Stimulated activated CD4-positive, alpha-beta T cell treated with anti-CD3 and anti-CD28 coated beads, Interleukin-12 subunit alpha, Interleukin-12 subunit beta, amount 100 ng/mL, for 4 hours (primary cell): ENCODE measurements around the gene EOLA2.
"Not testable (repeated sequence)": the region's sequence is repeated elsewhere in the genome, so short reads cannot be mapped to it uniquely, and the experiment has no call there.

Experiments
- DNase-seq: peaks from one replicate; pipeline ENCODE4 v3.0.0-alpha.2; 2020

Gene EOLA2

GRCh38 chrX:149938427-149938880 is at the start of gene EOLA2:
EOLA2 (minus strand) TSS chrX:149938491; CDS start chrX:149933874, 4,617 bp downstream.
- peak; percentile 84 for DNase-seq

GRCh38 chrX:149987613-149988012 is 49.3 kb upstream of the EOLA2 start:
- no peak for DNase-seq

DNA sequence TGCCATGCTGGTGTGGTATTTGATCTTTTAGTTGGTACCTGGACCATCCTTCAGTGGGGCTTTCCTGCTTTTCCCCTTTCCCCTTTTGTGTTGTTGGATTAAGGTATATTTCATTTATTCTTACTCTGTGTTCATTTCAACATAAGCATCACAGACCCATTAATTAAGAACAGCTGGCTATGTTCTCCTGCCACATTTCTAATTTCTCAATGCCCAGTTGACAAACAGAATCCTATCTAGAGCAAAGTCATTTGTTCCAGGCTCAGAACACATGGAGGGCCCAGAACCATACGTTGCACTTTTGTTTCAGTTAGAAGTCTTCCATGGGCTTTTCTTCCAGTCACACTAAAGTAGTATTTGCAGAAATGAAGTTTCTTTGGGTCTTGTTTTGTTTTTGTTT is 46.1 kb upstream of the EOLA2 start:
- DNase-seq = no peak

DNA sequence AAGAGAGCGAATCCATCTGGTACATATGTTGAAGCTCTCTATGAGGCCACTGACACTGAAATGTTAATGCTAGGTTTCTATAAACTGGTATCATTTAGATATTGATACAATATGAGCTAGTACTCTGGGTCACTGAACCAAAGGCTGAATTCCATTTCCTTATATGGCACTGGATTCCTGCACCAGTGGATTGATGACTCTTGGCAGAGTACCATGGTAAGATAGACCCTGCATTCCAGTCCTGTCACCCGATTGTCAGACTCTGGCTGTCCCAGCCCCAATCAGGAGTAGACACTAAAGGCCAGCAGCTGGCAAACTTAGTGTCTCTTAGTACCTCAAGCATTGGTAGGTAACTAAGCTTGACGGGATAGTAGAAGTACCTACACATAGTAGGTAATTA is 44.0 kb upstream of the EOLA2 start:
- no peak for DNase-seq

- DNase-seq = no peak
Observed at GRCh38 chrX:149979126-149979644, 40.9 kb upstream of the EOLA2 start.

DNA sequence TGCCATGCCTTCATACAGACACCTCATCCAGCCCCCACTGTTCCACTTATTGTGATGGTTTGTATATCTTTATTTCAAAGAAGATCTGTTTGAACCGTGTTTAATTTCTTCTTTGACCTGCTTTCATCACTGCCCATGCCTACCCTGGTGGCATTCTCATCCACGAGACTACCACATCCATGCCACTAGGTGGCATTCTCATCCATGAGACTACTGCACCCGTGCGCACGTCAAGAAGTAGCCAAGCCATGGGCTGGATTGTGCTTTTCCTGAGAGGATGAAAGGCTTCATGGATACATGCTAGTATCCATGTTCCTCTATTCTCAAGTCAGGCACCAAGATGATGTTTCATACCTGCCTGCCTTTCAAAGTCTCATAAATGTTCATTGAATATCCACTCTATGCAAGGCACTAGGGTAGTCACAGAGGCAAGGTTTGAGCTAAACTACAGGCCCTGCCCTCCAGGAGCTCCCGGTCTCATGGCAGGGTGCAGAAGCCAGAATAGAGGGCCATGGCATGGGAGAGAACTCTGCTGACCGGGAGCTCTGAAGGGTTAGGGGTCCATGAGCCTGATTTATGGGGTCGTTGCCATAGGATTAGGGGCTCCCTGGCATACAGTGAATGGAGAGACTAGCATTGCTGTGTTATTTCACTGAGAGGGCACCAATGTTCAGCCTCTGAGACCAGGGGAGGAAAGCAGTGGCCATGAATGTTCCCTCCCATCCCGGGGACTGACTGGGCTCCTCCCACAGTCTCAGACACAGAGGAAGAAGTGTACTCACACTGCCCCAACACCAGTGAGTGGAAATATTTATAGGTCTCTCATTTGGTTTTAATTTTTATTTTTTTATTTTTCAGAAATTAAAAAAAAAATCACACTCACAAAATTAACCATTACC is 24.8 kb upstream of the EOLA2 start:
- DNase-seq = peak; percentile 6

DNA sequence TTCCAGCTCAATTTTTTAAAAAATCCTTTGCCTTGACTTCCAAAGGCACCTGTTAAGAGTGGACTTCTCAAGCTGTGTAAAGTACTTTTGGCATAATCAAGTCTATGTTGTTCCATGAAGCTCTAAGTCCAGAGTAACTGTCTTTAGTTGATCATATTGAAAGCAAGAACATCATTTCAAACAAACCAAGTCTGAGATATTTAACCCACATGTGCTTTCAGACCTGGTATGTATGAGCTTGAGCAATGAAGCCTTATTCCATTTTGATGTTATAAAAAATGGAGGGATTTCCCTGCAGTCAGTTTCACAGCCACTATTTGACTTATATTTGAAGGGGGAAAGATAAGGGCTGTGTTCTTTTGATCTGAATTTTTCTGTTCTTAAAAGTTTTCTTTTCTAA is 23.7 kb upstream of the EOLA2 start:
- no peak for DNase-seq

- no peak for DNase-seq
Observed at GRCh38 chrX:149961572-149961971, 23.3 kb upstream of the EOLA2 start.

DNA sequence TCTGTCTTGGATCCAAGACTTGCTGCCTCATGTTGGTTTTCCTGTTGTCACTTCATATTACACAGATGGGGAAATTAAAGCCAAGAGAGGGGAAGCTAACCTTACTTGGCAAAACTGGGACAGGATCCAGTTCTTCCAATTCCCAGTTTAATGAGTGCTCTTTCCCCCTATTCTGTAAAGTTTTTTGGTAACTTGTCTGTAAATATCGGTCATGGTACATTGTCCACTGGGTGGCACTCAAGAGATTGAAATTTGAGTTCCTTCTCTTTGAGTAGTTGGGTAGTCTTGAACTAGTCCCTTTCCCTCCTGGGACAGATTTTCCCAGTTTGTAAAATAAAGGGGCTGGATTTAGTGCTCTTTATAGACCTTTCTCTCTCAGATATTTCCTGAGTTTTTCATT is 12.4 kb upstream of the EOLA2 start:
- DNase-seq = no peak

GRCh38 chrX:149949743-149950436 is 11.6 kb upstream of the EOLA2 start:
- no peak for DNase-seq

DNA sequence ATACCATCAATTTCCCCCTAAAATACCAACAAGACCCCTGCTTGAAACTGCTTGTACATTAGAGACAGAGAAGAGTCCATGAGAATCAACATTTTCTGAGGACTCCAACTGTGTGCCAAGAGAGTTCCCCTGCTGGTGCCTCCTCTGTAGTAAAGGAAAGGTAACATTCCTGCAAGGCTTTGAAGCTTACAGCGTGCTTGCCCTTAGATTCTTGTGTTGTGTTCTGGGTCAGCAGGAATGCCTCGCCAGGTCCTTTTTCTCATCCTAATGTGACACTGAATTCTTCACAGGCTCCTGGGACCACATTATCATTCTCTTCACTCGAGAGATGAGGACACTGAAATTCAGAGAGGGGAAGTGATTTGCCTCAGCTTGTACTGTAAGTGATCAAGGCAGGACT is 9.7 kb upstream of the EOLA2 start:
- DNase-seq = no peak

GRCh38 chrX:149946932-149947331 is 8.6 kb upstream of the EOLA2 start:
- not testable (repeated sequence) for DNase-seq

- DNase-seq = not testable (repeated sequence)
Observed at GRCh38 chrX:149945820-149946219, 7.5 kb upstream of the EOLA2 start.

- DNase-seq = not testable (repeated sequence)
Observed at GRCh38 chrX:149945087-149945670, 6.9 kb upstream of the EOLA2 start.

DNA sequence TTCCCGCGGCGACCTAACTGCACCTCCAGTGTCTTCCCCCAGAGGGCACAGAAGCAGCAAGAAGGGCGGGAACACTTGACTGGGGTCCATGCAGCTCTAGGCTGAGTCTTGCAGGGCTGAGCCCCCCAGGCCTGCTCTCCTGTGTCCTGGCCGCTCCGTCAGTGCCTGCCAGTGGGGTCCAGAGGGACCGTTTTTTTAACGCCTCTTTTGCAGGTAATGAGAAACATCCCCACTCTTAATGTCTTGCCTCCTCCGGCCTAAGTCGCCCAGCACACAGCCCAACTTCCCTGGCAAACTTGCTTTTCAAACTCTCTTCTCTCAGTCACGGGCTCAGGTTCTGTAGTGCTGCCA is 2.4 kb upstream of the EOLA2 start:
- not testable (repeated sequence) for DNase-seq

DNA sequence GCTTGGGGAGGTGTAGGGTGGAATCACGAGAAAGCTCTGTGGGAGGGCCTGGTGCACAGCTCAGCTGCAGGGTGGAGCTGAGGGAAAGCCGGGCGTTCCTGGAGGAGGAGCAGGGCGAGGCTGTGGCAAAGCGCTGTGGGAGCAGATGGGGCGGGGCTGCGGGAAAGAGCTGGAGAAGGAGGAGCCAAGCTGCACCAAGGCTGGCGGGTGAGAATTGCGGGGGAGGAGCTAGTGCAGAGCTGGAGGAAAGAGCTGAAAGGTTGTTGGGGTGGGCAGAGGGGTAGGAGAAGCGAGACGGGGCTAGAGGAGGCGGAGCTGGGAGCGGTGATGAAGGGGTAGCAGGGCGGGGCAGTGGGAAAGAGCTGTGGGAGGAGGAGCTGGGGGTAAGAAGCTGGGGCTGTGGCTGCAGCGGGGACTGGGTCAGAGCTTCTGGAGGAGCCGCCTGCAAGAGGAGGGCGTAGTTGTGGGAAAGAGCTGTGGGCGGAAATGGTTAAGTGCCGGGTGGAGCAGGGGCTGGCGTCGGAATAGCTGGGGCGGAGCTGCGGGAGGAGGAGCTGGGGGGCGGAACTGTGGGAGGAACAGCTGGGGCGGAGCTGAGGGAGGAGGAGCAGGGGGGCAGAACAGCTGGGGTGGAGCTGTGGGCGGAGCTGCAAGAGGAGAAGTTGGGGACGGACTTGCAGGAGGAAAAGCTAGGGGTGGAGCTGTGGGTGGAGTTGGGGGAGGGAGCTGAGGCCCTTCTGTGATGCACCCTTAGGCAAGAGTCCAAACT is 1.8 kb upstream of the EOLA2 start:
- DNase-seq = peak; percentile 81

- DNase-seq = no peak
Observed at GRCh38 chrX:149939655-149939904, 1.3 kb upstream of the EOLA2 start.

DNA sequence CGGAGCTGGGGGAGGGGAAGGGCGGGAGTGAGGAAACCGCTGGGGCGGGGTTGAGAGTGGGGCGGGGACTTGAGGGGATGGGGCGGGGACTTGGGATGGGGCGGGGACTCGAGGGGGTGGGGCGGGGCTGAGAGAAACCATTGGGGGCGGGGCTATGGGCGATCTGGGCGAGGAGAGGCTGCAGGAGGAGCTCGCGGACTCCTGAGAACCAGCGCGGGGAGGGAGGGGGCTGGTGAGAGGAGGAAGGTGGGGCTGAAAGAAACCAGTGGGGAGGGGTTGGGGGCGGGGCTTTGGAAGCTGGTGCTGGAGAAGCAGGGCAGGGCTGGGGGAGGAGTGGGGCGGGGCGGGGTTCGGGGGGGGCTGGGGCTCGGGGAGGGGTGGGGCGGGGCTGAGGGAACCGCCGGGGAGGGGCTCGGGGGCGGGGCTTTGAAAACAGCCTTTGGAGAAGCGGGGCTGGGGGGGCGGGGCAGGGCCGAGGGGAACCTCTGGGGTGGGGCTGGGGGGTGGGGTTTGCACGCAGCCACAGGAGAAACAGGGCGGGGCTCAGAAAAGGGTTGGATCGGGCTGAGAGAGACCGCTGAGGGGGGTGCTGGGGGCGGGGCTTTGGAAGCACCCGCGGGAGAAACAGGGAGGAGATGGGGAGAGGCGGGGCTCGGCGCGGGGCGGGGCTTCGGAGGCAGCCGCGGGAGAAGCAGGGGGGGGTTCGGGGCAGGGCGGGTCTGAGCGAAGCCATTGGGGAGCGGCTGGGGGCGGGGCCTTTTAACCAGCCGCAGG is 777 bp upstream of the EOLA2 start:
- DNase-seq = peak; percentile 82

DNA sequence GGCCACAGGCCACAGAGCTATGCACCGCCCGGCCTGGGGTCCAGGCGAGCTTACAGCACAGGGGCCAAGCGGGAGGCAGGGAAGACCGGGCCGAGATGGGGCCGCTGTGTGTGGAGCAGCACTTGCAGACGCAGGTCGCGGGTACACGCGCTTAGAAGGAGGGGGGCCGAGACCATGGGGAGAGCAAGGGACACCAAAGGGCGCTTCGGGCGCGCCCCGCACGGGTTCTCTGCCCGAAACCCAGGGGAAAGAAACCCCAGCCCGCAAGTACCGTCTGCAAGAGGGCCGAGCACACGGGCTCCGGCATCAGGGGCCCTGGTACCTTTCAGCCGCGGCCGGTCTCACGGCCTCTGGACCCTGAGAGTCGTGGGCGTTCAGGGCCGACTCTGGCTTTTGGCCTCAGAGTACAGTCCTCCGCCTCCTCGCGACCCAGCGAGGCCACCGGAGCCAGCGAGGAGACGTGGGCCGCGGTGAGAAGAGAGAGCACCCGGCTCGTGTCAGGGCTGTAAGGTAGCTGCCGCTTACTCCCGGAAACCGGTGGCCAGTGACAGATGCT is 342 bp downstream of the EOLA2 start:
- no peak for DNase-seq

GRCh38 chrX:149937328-149937727 is 963 bp downstream of the EOLA2 start:
- not testable (repeated sequence) for DNase-seq

DNA sequence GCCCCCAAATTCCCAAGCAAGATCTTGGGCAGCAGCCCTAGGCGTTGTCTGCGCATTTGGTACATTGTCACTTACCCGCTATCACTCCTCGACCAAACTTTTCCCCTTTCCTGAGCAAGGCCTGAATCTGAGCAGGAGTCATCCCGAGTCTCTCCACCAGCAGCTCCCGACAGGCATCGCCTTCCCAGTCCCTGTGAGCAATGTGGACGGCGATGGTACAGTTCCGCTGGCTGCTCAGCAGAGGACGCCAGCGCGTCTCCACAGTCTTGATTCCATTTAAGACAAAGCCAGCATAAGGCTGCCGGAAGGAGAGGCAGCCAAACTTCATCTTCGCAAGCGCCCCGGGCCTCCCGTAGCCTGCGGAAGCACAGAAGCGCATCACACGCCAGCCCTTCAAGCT is 4.7 kb downstream of the EOLA2 start:
- not testable (repeated sequence) for DNase-seq

DNA sequence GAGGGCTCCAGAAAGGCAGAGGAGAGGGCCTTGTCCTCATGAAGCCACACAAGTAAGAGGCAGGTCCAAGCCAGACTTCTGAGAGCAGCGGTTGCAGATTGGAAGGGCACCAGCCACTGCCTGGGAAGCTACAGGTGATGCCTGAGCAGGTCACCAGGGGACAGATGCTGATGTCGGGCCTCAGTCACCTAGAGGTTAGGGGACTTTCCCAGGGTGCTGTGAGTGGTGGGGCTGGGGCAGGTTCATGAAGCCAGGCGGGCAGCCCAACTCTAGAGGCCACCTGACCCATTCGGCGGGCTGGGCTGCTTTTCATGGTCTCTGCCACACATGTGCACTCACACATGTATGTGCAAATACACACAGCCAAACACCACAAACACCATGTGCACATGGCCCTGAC is 5.3 kb downstream of the EOLA2 start:
- DNase-seq = not testable (repeated sequence)
